Stimulated activated memory B cell treated with anti-CD40 and anti-IgM and Interleukin-4, amounts not matched to agents 10 μg/mL and 1 μg/mL and 100 μg/mL, for 72 hours (primary cell): ENCODE measurements around the gene OXCT1.

Experiments
- ATAC-seq: fragments of 150-1000 bp; cut with Tn5 transposase; 2 replicates; pipeline ENCODE4 v1.10.0; 2021
- H3K27ac Mint-ChIP-seq: one replicate; pipeline ENCODE4 v1.8.0; 2022; ENCODE audit warnings: mild to moderate bottlenecking, mixed read lengths
- H3K27me3 Mint-ChIP-seq: one replicate; pipeline ENCODE4 v1.8.0; 2022; ENCODE audit warnings: mixed read lengths
- H3K36me3 Mint-ChIP-seq: one replicate; pipeline ENCODE4 v1.8.0; 2022; ENCODE audit warnings: mixed read lengths
- H3K4me1 Mint-ChIP-seq: one replicate; pipeline ENCODE4 v1.8.0; 2022; ENCODE audit warnings: mixed read lengths
- H3K4me3 Mint-ChIP-seq: one replicate; pipeline ENCODE4 v1.8.0; 2022; ENCODE audit warnings: mild to moderate bottlenecking, moderate library complexity, mixed read lengths
- H3K9me3 Mint-ChIP-seq: one replicate; pipeline ENCODE4 v1.8.0; 2022; ENCODE audit warnings: mixed read lengths

Gene OXCT1

DNA sequence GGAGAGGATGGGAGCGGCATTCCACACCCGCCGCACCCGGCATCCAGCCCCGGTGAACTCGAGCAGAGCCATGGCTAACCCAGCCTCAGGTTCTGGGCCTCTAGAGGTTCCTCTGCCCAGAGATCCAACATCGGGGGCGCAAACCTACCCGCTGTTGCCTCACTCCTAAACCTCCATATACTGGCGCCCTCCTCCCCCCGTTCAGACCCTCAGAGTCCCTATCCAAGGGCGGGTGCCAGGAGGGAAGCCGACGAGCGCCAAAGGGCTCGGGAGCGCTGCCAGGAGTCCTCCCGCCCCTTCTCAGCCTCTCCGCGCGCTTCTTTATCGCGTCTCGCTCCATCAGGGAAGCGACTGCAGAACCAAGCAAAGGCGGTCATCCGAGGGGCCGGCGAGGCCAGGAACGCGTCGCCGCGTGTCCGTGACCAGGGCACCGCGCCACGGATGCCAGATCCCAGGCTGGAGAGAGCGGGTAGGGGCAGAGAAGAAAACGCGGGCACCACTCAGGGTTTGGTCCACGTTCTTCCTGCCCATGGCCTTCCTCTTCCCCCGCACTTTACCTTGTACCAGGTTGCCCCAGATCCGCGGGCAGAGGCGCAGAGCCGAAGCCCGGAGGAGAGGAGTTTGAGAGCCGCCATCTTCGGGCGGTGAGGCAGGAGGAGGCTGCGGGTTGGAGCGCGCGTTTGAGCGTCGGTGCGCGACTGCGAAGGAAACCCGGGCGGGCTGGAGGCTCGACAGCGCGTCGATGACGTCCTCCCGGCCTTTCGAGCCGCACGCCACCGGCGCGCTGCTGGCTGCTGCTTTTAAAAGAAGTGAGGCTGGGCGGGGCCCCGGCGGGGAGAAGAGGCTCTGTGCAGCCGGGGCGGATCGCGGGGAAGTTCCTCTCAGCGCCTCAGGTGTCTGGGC is at the start of gene OXCT1:
TSS of gene OXCT1 (minus strand) at position 702 of the 903 bp plus-strand sequence. CDS start at position 635, 67 bp downstream.
- Mint-ChIP-seq H3K9me3 (no peaks in the 10 kb centered on the region), H3K27me3 (no peaks in the 10 kb centered on the region), H3K4me3 (peak within 1 kb of the TSS; percentile 89), H3K4me1 (peaks cover 54% of the 10 kb centered on the region), H3K27ac (peak within 1 kb of the TSS; percentile 90), H3K36me3 (no peaks in the 10 kb centered on the region)
- peak; percentile 98 for ATAC-seq

GRCh38 chr5:41918105-41918504 is 47.9 kb upstream of the OXCT1 start:
- H3K4me3 Mint-ChIP-seq = no peak overlapping the region
- peak; percentile 68 for ATAC-seq
- H3K4me1 Mint-ChIP-seq = peaks cover 30% of the 10 kb centered on the region
- no peaks in the 10 kb centered on the region for H3K9me3 Mint-ChIP-seq
- H3K27ac Mint-ChIP-seq = peak overlapping the region; percentile 14
- H3K27me3 Mint-ChIP-seq = no peaks in the 10 kb centered on the region
- peaks cover 52% of the 10 kb centered on the region for H3K36me3 Mint-ChIP-seq

- ATAC-seq = no peak
- H3K27ac Mint-ChIP-seq = no peak overlapping the region
- peaks cover 26% of the 10 kb centered on the region for H3K4me1 Mint-ChIP-seq
- H3K27me3 Mint-ChIP-seq = no peaks in the 10 kb centered on the region
- H3K36me3 Mint-ChIP-seq = peaks cover 49% of the 10 kb centered on the region
- no peaks in the 10 kb centered on the region for H3K9me3 Mint-ChIP-seq
- H3K4me3 Mint-ChIP-seq = no peak overlapping the region
Measured at GRCh38 chr5:41908374-41909079, 38.3 kb upstream of the OXCT1 start.

DNA sequence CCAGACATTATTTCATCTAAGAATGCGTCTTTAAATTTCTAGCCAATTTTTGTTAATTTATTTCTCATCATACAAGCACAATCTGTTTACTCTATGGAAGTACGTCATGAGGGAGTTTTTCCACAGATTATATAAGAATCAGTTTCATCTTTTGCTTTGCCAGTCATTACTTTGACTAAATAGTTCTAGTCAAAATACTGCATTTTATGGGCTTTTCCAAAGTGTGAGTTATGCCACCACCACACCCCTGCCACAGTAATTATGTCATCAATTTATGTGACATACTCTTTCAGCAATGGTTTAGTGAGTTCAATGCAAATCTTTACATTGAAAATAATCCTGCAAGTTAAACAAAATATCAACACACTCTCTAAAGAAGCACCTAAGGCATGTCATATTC is 35.9 kb upstream of the OXCT1 start:
- Mint-ChIP-seq H3K4me3 (no peak overlapping the region), H3K4me1 (peaks cover 33% of the 10 kb centered on the region), H3K27me3 (no peaks in the 10 kb centered on the region), H3K9me3 (no peaks in the 10 kb centered on the region), H3K36me3 (peaks cover 29% of the 10 kb centered on the region), H3K27ac (no peak overlapping the region)
- ATAC-seq = no peak

DNA sequence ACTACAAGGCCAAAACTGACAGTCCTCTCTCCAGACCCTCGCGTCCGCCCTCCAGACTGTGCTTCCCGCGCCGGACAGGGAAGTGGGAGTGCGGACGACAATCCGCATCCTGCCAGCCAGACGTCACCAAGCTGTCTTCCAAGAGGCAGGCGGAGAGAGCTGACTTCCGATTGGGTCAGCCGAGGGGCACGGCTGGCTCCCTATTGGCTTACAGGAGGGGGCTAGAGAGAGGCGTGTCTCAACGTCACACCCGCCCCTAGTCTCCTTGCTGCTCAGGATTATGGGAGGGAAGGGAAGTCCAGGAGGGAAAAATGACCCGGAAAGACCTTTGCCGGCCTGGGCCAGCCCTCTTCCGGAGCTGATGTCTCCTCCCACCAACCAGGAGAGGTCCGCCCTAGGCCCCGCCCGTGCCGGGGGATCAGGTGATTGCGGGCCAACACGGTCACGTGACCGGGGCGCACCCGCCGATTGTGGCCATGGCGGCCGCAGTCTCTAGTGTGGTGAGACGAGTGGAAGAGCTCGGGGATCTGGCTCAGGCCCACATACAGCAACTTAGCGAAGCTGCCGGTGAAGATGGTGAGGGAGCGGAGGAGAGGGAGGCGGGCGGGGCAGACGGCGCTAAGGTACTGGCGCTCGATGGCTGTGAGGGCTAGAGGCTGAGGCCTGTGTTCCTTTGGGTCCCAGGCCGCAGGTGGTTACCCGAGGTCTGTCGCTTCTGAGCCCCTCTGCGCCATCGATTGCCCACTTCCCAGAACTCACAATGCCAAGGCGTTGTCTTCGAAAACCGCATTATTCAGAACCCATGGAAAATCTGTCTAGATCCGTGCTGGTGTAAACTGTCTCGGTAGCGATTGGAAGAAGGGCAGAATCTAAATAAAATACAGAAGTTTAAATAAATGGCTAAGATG is 33.9 kb upstream of the OXCT1 start, which contains the start of gene RIMOC1:
TSS of gene RIMOC1 (plus strand) at position 453 of the 908 bp plus-strand sequence. CDS start at position 477, 24 bp downstream.
- Mint-ChIP-seq H3K27ac (peak within 1 kb of the TSS; percentile 89), H3K9me3 (no peaks in the 10 kb centered on the region), H3K4me1 (peaks cover 26% of the 10 kb centered on the region), H3K27me3 (no peaks in the 10 kb centered on the region), H3K36me3 (peaks cover 15% of the 10 kb centered on the region), H3K4me3 (peak within 1 kb of the TSS; percentile 89)
- peak; percentile 99 for ATAC-seq

DNA sequence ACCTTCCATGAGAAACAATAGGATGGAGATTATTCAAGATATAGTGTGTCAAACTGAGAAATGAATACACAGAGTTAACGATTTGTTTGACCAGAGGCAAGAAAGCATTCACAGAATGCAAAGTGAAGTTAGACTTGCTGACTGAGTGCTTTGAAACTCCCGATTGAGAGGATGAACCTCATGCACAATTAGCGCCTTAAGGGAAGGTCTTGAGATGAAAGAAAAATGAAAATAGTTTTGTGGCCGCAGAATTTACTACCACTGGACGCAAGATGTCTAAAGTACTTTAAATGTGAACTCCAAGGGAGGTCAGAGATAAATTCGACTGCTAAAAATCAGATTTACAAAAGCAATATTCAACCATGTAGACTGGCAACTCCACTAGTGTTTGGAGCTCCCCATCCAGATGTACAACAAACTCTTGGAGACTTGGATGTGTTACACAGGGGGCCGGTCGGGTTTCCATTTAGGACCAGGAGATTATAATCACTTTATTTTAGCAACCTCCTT is 33.2 kb upstream of the OXCT1 start:
- no peak for ATAC-seq
- H3K9me3 Mint-ChIP-seq = no peaks in the 10 kb centered on the region
- no peaks in the 10 kb centered on the region for H3K27me3 Mint-ChIP-seq
- H3K27ac Mint-ChIP-seq = peak overlapping the region; percentile 89
- peaks cover 26% of the 10 kb centered on the region for H3K4me1 Mint-ChIP-seq
- H3K36me3 Mint-ChIP-seq = peaks cover 15% of the 10 kb centered on the region
- H3K4me3 Mint-ChIP-seq = peak overlapping the region; percentile 89

GRCh38 chr5:41896230-41896629 is 26.0 kb upstream of the OXCT1 start:
- ATAC-seq = no peak
- H3K9me3 Mint-ChIP-seq = no peaks in the 10 kb centered on the region
- H3K27ac Mint-ChIP-seq = no peak overlapping the region
- H3K36me3 Mint-ChIP-seq = no peaks in the 10 kb centered on the region
- no peak overlapping the region for H3K4me3 Mint-ChIP-seq
- no peaks in the 10 kb centered on the region for H3K4me1 Mint-ChIP-seq
- H3K27me3 Mint-ChIP-seq = peaks cover 40% of the 10 kb centered on the region

DNA sequence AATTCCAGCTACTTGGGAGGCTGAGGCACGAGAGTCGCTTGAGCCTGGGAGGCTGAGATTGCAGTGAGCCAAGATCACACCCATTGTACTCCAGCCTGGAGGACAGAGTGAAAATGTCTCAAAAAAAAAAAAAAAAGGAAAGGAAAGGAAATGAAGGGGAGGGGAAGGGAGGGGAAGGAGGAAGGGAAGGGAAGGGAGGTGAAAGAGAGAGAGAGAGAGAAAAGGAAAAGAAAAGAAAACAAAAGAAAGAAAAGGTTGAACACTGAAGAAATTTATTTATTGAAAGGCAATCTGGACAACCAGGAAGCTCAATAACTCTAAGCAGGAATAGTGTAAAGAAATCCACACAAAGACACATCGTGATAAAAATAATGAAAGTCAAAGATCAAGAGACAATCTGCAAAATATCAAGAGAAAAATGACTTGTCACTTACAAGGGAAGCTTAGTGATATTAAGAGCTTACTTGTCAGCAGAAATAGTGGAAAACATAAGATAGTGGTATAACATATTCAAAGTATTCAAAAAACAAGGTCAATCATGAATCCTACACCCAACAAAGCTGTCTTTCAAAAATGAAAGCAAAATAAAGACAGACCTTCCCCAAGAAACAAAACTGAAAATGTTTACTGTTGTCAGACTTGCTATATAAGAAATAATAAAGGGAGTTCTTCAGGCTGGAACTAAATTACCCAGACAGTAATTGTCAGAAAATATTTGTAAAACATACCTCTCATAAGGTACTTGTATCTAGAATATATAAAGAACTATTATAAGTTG is 23.0 kb upstream of the OXCT1 start:
- no peak overlapping the region for H3K4me3 Mint-ChIP-seq
- no peaks in the 10 kb centered on the region for H3K9me3 Mint-ChIP-seq
- H3K27me3 Mint-ChIP-seq = peaks cover 48% of the 10 kb centered on the region
- ATAC-seq = no peak
- H3K27ac Mint-ChIP-seq = no peak overlapping the region
- no peaks in the 10 kb centered on the region for H3K4me1 Mint-ChIP-seq
- no peaks in the 10 kb centered on the region for H3K36me3 Mint-ChIP-seq

DNA sequence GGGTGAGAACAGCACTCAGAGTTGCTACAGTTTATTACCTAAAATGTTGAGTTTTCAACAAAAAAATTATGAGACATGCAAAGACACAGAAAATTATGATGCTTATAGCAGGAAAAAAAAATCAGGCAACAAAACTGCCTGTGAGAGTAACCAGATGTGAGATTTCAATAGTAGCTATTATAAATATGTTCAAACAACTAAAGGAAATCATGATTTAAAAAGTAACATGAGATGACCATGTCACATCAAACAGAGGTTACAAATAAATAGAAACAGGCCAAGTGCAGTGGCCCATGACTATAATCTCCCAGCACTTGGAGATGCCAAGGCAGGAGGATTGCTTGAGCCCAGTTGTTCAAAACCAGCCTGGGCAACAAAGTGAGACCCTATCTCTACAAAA is 21.8 kb upstream of the OXCT1 start:
- Mint-ChIP-seq H3K4me1 (no peaks in the 10 kb centered on the region), H3K27ac (no peak overlapping the region), H3K36me3 (no peaks in the 10 kb centered on the region), H3K27me3 (peaks cover 47% of the 10 kb centered on the region), H3K9me3 (no peaks in the 10 kb centered on the region), H3K4me3 (no peak overlapping the region)
- no peak for ATAC-seq

- no peaks in the 10 kb centered on the region for H3K4me1 Mint-ChIP-seq
- no peak for ATAC-seq
- H3K27ac Mint-ChIP-seq = no peak overlapping the region
- peaks cover 39% of the 10 kb centered on the region for H3K27me3 Mint-ChIP-seq
- H3K36me3 Mint-ChIP-seq = no peaks in the 10 kb centered on the region
- no peak overlapping the region for H3K4me3 Mint-ChIP-seq
- H3K9me3 Mint-ChIP-seq = no peaks in the 10 kb centered on the region
Measured at GRCh38 chr5:41891066-41891707, 21.0 kb upstream of the OXCT1 start.

DNA sequence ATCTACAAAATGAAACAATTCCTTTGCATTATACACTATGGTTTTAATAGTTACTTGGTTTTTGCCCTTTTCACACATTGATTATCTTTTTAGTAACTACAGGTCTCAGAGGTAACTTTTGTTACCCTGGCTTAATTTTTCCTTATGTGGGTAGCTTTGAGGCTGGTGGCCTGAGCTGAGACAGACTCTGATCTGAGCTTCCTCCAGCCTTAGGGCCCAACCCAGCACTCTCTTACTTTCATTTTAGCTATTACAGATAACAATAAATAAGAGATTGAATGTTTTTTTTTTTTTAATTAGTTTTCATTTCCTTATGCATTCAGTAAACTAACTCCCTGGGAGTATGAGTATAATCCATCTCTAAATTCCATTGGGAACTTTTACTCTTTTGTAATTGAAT is 15.1 kb upstream of the OXCT1 start:
- Mint-ChIP-seq H3K4me3 (no peak overlapping the region), H3K36me3 (no peaks in the 10 kb centered on the region), H3K4me1 (no peaks in the 10 kb centered on the region), H3K9me3 (no peaks in the 10 kb centered on the region), H3K27ac (no peak overlapping the region), H3K27me3 (peaks cover 4% of the 10 kb centered on the region)
- ATAC-seq = no peak

DNA sequence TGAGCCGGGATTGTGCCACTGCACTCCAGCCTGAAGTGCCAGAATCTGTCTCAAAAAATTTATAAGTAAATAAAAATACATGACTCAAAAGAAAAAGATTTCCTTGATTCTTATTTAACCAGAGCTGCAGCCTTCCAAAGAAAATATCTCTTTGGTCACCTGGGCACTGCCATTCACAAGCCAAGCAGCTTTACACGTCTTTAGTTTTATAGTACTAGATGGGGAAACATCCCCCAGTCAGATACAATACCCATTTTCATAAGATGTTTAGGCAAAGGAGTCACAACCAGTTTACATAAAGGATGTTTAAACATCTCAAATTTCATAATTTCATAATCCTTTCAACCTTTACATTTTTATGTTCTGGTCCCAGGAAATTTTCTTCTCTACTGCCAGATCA is 13.7 kb upstream of the OXCT1 start:
- ATAC-seq = no peak
- H3K4me3 Mint-ChIP-seq = no peak overlapping the region
- H3K4me1 Mint-ChIP-seq = no peaks in the 10 kb centered on the region

DNA sequence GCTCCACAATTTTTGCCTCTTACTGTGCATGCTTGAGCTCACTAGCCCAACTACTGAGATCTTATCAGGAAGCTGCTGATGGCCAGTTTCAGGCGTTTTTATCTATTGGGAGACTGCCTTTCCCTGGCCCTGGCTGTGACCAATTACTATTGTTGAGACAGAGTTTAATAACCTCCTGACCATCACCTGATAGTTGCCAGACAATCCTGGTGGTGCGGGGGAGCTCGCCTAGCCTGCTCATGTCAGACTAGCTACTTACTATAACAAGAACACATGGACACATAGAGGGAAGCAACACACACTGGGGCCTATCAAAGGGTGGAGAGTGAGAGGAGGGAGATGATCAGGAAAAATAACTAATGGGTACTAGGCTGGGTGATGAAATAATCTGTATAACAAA is 13.0 kb upstream of the OXCT1 start:
- no peak for ATAC-seq
- Mint-ChIP-seq H3K27me3 (peaks cover 11% of the 10 kb centered on the region), H3K36me3 (no peaks in the 10 kb centered on the region), H3K27ac (no peak overlapping the region), H3K9me3 (no peaks in the 10 kb centered on the region), H3K4me3 (no peak overlapping the region), H3K4me1 (no peaks in the 10 kb centered on the region)

More for the DNA sequence above, 13.7 kb upstream of the OXCT1 start:
- peaks cover 11% of the 10 kb centered on the region for H3K27me3 Mint-ChIP-seq
- no peaks in the 10 kb centered on the region for H3K9me3 Mint-ChIP-seq
- H3K36me3 Mint-ChIP-seq = no peaks in the 10 kb centered on the region
- H3K27ac Mint-ChIP-seq = no peak overlapping the region

DNA sequence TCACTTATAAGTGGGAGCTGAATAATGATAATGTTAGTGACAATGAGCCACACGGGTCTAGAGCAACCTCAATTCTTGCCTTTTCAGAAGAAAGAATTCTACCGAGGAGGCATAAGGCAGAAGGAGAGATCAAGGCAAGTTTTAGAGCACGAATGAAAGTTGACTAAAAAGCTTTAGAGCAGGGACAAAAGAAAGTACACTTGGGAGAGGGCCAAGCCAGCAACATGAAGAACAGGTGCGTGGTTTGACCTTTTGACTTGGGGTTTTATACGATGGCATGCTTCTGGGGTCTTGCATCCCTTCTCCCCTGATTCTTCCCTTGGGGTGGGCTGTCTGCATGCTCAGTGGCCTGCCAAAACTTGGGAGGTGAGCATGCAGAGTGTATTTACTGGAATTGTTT is 12.5 kb upstream of the OXCT1 start:
- ATAC-seq = no peak
- no peaks in the 10 kb centered on the region for H3K4me1 Mint-ChIP-seq
- no peak overlapping the region for H3K4me3 Mint-ChIP-seq
- no peaks in the 10 kb centered on the region for H3K36me3 Mint-ChIP-seq
- H3K27ac Mint-ChIP-seq = no peak overlapping the region
- no peaks in the 10 kb centered on the region for H3K9me3 Mint-ChIP-seq
- H3K27me3 Mint-ChIP-seq = peaks cover 11% of the 10 kb centered on the region
